LoVo (cell line): ENCODE results near the gene BRWD1.
A peak's percentile ranks its signal among the peaks of the same experiment; 100 is the strongest.
"Not testable (repeated sequence)": the region's sequence is repeated elsewhere in the genome, so short reads cannot be mapped to it uniquely, and the experiment has no call there.

ENCODE experiments used
- DNase-seq: peaks from one replicate; pipeline ENCODE4 v3.0.0-alpha.2; 2016; ENCODE audit warnings: low spot score

The BRWD1 gene

GRCh38 chr21:39173716-39174680 lies 139.4 kb downstream of the BRWD1 start:
- no peak for DNase-seq

- DNase-seq, result no peak
Measured at GRCh38 chr21:39169906-39170305, 143.5 kb downstream of the BRWD1 start.

- DNase-seq, result no peak
Measured at GRCh38 chr21:39168800-39169199, 144.6 kb downstream of the BRWD1 start.

GRCh38 chr21:39164523-39164922 lies 148.9 kb downstream of the BRWD1 start:
- no peak for DNase-seq

GRCh38 chr21:39161064-39161463 lies 152.4 kb downstream of the BRWD1 start:
- DNase-seq, result peak; percentile 19

GRCh38 chr21:39159342-39160063 lies 153.9 kb downstream of the BRWD1 start:
- no peak for DNase-seq

GRCh38 chr21:39157241-39157640 lies 156.2 kb downstream of the BRWD1 start:
- not testable (repeated sequence) for DNase-seq

- DNase-seq, result no peak
Measured at GRCh38 chr21:39156024-39156423, 157.4 kb downstream of the BRWD1 start.

- DNase-seq, result no peak
Measured at GRCh38 chr21:39155578-39155977, 157.9 kb downstream of the BRWD1 start.

- no peak for DNase-seq
Measured at GRCh38 chr21:39153842-39154241, 159.6 kb downstream of the BRWD1 start.

- DNase-seq, result peak; percentile 21
Measured at GRCh38 chr21:39153373-39153772, 160.1 kb downstream of the BRWD1 start.

GRCh38 chr21:39152271-39152670 lies 161.2 kb downstream of the BRWD1 start:
- no peak for DNase-seq

- no peak for DNase-seq
Measured at GRCh38 chr21:39150877-39151276, 162.6 kb downstream of the BRWD1 start.

- no peak for DNase-seq
Measured at GRCh38 chr21:39150316-39150715, 163.1 kb downstream of the BRWD1 start.

GRCh38 chr21:39149882-39150281 lies 163.6 kb downstream of the BRWD1 start:
- peak; percentile 56 for DNase-seq

- DNase-seq, result no peak
Measured at GRCh38 chr21:39148975-39149374, 164.5 kb downstream of the BRWD1 start.

- no peak for DNase-seq
Measured at GRCh38 chr21:39144191-39144590, 169.2 kb downstream of the BRWD1 start.

GRCh38 chr21:39142972-39143371 lies 170.5 kb downstream of the BRWD1 start:
- no peak for DNase-seq

GRCh38 chr21:39141502-39141901 lies 171.9 kb downstream of the BRWD1 start:
- DNase-seq, result no peak

GRCh38 chr21:39137248-39138178 lies 175.9 kb downstream of the BRWD1 start:
- no peak for DNase-seq

GRCh38 chr21:39136711-39137110 lies 176.7 kb downstream of the BRWD1 start:
- DNase-seq, result no peak

GRCh38 chr21:39136138-39136537 lies 177.3 kb downstream of the BRWD1 start:
- DNase-seq, result not testable (repeated sequence)
